Stimulated activated CD8-positive, alpha-beta memory T cell treated with anti-CD3 and anti-CD28 coated beads, Interleukin-15, amount 100 ng/mL, for 24 hours (primary cell): ENCODE results near the gene ANAPC10.
"Not testable (repeated sequence)": the region's sequence is repeated elsewhere in the genome, so short reads cannot be mapped to it uniquely, and the experiment has no call there.

ENCODE experiments used
- DNase-seq: peaks from one replicate; pipeline ENCODE4 v3.0.0-alpha.2; 2020; ENCODE audit warnings: low read depth

The ANAPC10 gene, protein sequence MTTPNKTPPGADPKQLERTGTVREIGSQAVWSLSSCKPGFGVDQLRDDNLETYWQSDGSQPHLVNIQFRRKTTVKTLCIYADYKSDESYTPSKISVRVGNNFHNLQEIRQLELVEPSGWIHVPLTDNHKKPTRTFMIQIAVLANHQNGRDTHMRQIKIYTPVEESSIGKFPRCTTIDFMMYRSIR

DNA sequence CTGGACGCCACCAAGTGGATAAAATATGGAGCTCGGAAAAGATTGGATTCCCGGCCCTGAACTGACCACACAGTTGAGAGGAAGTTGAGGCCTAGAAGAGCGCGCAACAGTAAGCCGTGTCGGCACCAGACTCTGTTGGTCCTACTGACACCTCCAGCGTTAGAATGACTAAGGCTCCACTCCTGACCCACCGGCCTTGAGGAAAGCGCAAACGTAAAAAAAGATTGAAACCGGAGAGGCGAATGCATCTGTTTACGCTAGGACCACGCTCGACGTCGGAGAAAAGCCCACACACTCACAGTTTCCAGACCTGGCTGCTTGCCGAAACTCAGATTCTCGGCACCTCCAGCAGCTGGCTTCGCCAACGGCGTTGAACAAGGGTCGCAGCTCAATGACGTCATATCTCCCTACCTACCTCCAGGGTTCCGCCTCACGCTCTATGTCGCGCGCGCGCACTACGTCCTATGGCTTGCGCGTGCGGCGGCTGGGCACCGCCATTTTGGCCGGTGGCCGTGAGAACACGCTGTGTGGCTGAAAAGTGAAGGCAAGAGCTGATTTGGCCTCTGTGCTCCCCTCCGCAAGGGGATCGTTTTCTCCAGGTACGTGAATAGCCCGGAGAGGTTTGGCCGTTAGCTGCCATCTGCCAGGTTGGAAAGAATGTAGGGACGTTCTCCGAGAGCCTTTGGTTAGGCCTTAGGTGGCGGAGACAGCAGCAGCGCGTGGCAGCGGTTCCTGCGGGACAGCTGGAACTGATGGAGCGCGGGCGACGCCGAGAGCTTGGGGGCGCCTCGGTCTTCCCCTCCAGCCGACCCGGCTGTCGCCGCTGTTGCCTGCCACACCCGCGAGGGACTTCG, at the start of gene ANAPC10, which contains the start of gene ABCE1:
TSS of gene ANAPC10 (minus strand) at position 376 of the 854 bp plus-strand sequence. CDS start 2,097 bp downstream, outside the sequence.
TSS of gene ABCE1 (plus strand) at position 491 of the 854 bp plus-strand sequence. CDS start 6,102 bp downstream, outside the sequence.
- peak; percentile 92 for DNase-seq

DNA sequence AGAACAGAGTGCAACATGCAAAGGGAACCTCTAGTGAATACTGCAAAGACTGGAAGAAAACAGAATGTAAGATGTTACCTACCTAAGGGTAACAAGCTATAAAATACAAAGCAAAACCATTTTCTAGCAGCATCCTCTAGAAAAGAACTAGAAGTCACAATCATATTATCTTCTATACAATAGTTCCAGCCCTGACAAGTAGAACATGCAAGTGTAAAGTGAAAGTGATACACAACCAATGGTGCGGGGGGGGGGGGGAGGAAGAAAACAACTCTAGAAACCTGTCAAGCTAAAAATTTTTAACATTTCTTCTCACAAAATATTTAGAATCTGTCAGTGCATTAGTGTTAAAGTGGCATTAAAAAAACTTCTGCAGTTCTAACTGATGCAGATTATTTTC, 38.2 kb upstream of the ANAPC10 start:
- DNase-seq, result not testable (repeated sequence)

DNA sequence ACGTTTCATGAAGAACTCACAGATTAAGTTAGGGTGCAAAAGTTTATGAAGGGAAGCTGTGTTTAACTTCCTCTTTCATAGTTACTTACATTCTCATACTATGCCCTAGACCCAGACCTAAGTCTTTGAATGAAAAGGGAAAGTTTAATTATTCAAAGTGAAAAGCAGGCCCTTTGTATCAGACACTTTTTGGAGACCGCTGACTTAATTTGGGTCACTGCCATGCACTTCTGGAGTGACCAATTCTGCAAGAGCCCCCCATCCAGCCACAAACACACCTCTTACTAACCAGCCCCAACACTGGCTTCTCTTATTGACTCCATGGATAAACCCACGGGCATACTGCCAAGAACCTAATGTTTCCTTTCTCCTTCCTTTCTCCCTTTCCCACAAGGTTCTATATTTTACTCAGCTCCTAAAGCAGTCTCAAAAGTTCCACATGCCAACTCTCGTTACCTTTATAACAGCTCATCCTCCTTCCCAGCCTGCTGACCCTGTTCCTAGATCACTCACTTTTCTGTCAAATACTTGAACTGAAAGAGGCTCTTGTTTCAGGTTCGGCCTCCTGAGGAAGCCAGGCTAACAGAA, 34.6 kb upstream of the ANAPC10 start:
- no peak for DNase-seq

DNA sequence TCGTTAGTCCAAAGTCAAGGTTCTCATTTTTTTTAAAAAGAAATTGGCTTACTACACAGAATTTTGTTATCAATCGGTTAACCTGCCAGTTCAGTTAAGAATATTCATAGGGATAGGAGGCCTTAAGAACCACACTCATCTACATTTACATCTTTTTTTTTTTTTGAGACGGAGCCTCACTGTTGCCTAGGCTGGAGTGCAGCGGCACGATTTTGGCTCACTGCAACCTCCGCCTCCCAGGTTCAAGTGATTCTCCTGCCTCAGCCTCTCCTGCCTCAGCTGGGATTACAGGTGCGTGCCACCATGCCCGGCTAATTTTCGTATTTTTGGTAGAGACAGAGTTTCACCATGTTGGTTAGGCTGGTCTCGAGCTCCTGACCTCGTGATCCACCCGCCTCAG, 33.9 kb upstream of the ANAPC10 start:
- DNase-seq, result no peak

DNA sequence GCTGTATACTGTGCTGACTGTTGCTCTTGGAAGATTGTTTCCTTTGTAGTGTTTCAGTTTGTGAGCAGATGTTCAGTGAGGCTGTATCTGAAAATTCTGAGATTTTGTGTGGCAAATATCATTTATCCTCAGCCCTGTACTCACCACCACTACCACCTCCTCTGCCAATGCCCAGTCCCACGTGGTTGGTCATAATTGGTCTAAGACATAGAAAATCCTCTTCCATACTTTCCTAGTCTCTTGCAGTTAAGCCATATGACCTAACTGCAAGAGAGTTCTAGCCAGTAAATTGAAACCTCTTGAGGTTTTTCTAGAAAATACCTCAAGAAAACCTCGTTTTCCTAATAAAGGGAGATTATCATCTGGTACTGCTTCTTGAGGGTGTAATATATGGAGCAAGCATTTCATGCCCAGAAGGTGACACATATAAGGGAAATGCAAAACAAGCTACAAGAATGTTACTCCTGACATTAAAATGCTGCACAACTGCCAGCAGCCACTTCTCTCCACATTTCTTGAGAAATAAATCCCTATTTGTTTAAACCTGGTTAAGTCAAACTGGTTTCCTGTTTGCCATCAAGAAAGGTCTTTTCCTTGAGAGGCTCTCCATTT, 32.9 kb upstream of the ANAPC10 start:
- DNase-seq, result no peak

DNA sequence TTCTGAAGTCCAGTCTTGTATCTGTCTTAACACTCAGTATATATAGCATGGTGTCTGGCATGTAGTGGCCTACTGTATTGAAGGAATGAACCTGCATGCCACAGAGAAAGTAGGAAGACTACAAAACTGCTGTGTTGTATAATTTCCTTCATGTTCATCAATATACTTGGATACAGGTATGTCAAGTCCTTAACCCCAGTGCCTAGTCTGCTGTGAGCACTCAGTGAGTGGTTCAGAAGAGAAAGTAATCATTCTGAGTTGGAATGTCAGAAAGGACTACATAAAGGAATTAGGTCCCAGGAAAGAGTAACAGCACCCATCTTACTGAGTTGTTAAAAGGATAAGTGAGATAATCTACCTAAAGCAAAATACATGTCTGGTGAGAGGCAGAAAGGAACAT, 32.1 kb upstream of the ANAPC10 start:
- DNase-seq, result no peak

DNA sequence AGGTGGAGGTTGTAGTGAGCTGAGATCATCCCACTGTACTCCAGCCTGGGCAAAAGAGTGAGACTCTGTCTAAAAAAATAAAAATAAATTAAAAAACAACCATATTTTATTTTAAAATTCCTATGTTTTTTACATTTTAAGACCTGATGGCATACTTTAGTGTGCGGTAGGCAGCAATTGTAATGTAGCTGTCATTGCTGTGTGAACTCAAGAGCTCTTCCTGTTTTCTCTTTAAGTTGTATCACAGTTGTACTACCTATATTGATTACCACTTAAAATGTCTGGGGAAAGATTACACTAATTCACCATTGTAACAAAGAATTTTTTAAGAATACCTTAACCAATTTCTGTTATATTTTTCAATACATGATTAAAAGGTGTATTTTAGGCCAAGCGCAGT, 27.4 kb upstream of the ANAPC10 start:
- no peak for DNase-seq

DNA sequence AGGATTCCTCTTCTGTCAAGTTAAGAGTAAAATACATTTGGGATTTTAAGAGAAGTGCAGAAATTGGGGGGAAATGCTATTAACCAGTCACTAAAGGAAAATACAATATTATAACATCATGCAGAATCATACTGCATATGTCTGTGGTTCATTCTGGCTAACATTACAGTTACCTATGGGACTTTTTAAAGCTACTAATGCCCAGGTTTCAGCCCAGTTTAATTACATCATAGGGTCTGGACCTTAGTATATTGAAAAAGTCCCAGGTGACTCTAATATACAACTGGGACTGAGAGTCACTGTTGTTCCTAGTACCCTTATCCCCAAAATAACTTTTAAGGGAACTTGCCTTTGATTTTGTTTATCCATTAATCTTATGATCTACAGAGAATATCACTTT, 10.1 kb upstream of the ANAPC10 start:
- DNase-seq, result no peak

DNA sequence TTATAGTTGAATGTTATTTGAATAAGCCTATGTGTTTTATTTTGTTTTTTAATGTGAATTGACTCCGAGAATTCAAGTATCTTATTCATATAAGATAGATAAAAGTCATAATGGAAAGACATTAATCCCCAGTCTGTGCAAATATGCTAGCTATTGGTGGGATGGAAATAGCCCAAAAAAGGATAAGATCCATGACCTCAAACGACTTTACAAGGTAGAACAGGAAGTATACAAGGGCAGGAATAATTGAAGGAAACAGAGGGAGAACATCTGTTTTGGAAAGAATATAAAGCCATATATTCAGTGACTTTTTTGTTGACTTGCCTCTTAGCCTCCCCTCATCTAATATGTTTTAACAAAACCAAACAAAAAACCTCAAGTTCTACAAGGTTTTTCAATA, 9.1 kb upstream of the ANAPC10 start:
- no peak for DNase-seq

DNA sequence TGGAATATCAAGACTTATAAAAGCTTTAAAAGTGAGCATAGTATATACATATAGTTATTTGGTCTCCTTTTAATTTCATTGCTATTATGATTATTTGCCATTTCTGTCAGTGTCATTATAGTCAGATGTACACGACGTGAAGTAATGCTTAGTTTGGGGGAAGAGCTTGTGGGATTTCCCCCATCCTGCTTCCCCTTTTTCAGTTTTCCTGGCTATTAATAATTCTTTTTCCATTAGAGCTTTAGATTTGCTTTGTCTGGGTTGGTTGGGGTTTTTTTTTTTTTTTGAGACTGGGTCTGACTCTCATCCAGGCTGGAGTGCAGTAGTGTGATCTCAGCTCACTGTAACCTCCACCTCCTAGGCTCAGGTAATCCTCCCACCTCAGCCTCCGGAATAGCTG, 5.5 kb upstream of the ANAPC10 start:
- DNase-seq, result no peak

DNA sequence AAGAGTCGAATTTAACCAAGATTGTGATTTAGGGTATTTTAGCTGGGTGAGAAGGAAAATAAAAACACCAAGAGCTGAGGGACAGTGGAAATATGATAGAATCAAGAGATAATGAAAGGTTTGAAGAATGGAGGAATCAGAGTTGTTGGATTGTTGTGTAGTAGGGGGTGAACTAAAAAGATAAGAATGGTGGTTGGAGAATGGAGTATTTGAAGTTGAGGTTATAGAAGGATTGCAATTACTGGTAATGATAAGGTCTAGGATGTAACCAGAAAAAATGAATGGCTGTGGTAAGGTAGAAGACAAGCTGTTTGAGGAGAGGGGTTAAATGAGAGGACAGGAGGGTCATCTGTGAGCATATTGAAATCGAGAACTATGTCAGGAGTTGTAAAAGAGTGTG, 4.6 kb upstream of the ANAPC10 start:
- DNase-seq, result no peak

DNA sequence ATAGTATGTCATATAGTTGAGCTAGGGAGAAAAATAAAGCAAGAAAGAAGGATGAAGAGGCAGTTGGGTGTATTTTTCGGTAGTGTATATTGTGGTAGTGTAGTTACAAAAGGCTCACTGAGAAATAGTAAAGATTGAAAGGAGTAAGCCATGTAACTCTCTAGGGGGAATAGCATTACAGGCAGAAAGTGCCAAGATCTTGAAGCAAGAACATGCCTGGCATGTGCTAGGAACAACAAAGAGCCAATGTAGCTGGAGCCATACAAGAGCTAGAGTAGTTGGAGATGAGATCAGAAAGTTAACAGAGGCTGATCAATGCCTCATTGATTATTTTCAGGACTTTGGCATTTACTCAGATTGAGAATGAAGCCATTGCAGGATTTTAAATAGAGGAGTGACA, 3.1 kb upstream of the ANAPC10 start:
- no peak for DNase-seq

DNA sequence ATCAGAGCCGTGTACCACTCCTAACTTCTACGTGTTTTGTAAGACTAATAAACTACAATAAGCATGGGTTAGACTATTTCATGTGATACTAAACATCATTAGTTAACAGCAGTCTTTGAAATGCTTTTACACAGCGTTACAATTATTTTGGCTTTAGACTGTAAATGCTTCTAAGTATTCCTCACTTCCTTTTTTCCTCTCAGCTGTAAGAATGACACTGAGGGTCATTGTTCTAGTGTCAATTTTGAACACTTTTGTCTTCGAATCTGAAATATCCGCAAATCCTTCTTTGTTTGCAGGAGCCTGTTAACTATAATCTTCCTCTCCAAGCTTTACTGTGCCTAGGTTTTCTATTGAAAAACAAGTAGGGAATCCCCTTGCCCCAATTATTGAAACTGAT, 1.7 kb upstream of the ANAPC10 start:
- DNase-seq, result no peak

DNA sequence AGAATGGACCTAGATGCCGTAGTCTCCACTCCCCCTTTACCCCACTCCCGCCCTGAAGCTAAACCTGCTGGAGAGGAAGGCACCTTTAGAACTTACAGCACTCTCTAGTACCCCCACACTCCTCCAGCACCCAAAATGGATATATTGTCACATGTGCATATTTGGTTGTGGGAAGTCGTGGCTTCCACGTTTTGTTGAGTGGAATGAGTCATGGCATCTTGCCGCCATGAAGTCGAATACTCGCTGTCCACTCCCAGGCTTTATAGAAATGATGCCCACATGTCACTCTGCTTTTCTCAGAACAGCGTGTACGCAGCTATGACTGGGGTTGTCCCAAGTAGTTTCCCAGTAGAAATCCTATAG, 660 bp upstream of the ANAPC10 start:
- no peak for DNase-seq

DNA sequence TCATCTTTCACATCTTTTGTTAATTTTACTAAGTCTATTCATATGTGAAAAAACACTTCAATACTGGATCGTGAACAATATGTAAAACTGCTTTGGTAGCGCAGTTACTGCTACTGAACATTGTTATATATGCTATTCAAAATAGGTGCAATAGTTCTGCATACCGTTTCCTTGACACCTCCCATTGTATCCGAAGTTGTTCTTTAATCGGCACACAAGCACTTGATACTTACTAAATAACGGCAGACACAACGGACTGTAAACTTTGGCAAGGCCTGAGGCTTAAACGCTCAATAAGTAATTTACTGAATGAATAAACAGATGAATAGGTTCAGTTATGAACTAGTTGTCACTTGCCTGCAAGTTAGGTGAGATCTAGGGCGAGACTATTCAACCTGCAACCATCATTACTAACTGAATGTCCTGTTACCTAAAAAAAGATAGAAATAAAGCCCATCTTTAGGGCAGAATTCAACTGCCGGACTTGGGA, 620 bp downstream of the ANAPC10 start:
- no peak for DNase-seq

DNA sequence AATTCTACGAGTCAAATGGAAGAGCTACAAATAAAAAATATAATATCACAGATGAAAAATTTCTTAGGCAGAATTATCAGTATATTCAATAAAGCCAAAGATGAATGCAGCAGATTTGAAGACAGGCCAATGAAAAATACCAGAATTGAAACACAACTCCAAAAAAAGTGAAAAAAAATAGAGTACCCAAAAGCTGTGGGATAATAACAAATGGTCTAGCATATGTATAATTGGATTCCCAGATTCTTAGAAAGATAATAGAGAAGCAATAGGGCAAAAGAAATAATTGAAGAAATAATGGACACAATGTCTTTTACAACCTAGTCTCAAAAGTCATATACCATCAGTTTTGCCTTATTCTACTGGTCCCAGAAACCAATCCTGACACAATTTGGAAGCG, 4.4 kb downstream of the ANAPC10 start:
- no peak for DNase-seq

DNA sequence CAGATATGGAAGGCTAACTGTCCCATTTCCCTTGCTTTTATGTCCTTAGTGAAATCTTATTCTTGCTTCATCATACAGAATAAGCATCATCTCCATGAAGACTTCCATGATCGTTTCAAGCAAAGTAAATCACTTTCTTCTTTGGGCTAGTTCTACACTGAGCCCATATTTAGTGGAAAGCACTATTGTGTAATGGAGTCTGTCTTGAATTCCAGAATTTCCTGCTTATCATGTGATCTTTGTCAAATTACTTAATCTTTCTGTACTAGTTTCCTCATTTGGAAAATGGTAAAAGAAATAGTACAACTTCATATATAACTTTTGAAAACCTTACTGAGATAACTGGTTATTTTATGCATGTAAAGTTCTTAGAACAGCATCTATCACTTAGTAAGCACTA, 7.6 kb downstream of the ANAPC10 start:
- no peak for DNase-seq

DNA sequence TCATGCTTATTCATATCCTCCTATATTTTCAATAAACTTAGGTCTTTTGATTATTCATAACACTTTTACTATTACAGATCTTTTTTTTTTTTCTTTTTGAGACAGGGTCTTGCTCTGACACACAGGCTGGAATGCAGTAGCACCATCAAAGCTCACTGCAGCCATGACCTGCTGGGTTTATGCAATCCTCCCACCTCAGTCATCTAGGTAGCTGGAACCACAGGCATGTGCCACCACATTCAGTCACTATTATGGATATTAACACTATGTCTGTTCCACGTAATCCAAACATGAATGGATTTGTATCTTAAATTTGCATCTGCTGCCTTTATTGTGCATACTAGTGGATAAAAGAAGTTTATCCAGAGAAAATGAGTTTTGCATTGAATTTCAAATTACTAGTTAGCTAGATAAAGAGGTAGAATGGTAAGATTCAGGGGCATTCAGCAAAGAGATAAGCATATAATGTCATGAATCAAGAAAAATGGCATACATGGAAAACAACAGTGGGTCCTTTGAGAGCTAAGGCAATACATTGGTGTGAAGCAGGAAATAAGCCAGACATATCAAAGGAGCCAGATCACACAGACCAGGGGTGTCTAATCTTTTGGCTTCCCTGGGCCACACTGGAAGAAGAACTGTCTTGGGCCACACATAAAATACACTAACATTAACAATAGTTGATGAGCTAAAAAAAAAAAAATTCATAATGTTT, 13.9 kb downstream of the ANAPC10 start:
- DNase-seq, result no peak

DNA sequence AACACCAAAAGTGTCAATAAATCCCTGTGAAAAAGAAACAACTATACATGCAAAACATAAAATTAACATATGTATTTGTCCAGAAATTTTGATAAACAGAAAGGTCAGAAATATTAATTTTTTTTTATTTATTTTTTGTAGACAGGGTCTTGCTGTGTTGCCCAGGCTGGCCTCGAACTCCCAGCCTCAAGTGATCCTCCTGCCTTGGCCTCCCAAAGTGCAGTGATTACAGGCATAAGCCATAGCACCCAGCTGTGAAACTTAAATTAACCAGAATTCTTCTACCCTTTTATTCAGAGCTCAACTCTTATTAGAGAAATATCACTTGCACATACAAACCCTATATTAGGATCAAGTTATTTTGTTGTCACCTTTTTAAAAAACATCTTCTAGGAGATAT, 16.2 kb downstream of the ANAPC10 start:
- no peak for DNase-seq

DNA sequence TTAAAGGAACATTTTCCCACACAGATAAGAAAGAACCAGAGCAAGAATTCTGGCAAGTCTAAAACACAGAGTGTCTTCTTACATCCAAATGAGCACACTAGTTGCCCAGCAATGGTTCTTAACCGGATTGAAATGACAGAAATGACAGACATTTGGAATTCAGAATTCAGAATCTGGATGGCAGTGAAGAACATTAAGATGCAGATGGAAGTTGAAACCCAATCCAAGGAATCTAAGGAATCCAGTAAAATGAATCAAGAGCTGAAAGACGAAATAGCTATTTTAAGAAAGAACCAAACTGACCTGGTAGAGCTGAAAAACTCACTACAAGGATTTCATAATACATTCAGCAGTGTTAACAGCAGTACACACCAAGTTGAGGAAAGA, 21.5 kb downstream of the ANAPC10 start:
- no peak for DNase-seq

DNA sequence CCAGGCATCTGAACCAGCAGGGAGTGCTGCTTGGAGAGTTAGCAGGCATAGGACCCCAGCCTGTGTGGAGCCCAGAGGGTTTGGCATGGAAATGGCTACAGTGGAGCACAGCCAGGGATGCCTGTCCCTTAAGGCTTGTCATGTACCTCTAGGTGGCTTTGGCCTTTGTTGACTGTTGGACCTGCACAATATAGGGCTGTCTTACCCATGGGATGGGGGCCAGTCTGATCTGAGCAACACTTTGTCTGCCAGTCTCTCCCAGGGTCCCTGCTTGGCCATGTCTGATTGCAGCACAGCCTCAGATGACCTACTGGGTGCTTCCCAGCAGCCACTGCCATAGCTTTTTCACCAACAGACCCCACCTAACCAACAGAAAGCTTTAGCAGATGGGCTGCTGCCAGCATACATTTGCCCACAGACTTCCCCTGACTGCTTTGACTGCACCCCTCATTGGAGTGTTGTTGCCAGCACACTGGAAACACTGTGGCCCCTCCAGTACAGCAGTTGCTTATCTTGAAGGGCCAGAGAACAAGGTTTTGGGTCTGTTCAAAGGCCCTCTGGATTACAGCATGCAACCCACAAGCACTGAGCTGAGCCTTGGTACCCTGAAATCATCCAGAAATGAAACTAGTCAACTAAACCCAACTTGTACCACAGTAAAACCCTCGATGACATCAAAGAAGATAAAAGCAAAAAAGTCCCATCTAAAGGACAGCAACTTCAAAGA, 22.1 kb downstream of the ANAPC10 start:
- DNase-seq, result no peak
